Esophagus muscularis mucosa (tissue), 4 donors: ENCODE results near the gene USP13. TPM values are rescaled to one million over a fixed set of nuclear protein-coding genes. Genes with fewer than 3 reads are reported as not detected.

Experiments
- DNase-seq: peaks from one replicate; pipeline ENCODE4 v3.0.0-alpha.2; 2017; ENCODE audit errors: extremely low spot score
- H3K27ac ChIP-seq, 4 donors: fragments of 200-600 bp; sonication (generic); replicated peaks in 1 of 4; 1 replicate in 3 of 4; 2 replicates in 1 of 4; pipeline ENCODE4 v1.5.1; 2016 to 2019; ENCODE audit warnings: mild to moderate bottlenecking in 1 of 4
- H3K27me3 ChIP-seq, 4 donors: fragments of 200-600 bp; sonication (generic); one replicate each; pipeline versions ENCODE4 v1.5.1 to v1.6.0; 2016 to 2019
- H3K36me3 ChIP-seq, 4 donors: fragments of 200-600 bp; sonication (generic); one replicate each; pipeline ENCODE4 v1.5.1; 2016 to 2019
- H3K4me1 ChIP-seq, 4 donors: fragments of 200-600 bp; sonication (generic); one replicate each; pipeline ENCODE4 v1.5.1; 2016 to 2019
- H3K4me3 ChIP-seq, 4 donors: fragments of 200-600 bp; sonication (generic); 1 replicate in 2 of 4; 2 replicates in 2 of 4; pipeline ENCODE4 v1.5.1; 2016 to 2019; ENCODE audit warnings: mild to moderate bottlenecking in 4 of 4, moderate library complexity in 1 of 4
- H3K9me3 ChIP-seq, 4 donors: fragments of 200-600 bp; sonication (generic); 1 replicate in 3 of 4; 2 replicates in 1 of 4; pipeline ENCODE4 v1.5.1; 2016 to 2019
- CTCF ChIP-seq, 3 experiments: fragments of 200-600 bp in 2 of 3; fragments of 450-650 bp in 1 of 3; sonication (generic) in 2 of 3; IDR thresholded peaks; one replicate each; pipeline ENCODE4 v1.5.1; 2017 to 2019; ENCODE audit warnings: antibody characterized with exemption in 3 of 3, mild to moderate bottlenecking in 2 of 3, moderate library complexity in 1 of 3
- EP300 ChIP-seq: sonication (generic); formaldehyde crosslinking; IDR thresholded peaks from one replicate; pipeline ENCODE4 v1.6.1; 2017; ENCODE audit warnings: antibody characterized with exemption
- POLR2A ChIP-seq: fragments of 450-650 bp; IDR thresholded peaks from one replicate; pipeline ENCODE4 v1.6.1; 2017; ENCODE audit warnings: antibody characterized with exemption, moderate library complexity, mild to moderate bottlenecking, low read depth
- POLR2AphosphoS5 ChIP-seq, 2 donors: sonication (generic); formaldehyde crosslinking; IDR thresholded peaks; one replicate each; pipeline ENCODE4 v1.6.1; 2017; ENCODE audit warnings: antibody characterized with exemption in 2 of 2
- WGBS: methylation state at CpG from one replicate; pipeline ENCODE4 v1.1.5; 2018; 5-methylcytosine and 5-hydroxymethylcytosine counted together
- intact Hi-C: fragments of 100-400 bp; cut with DNase I; formaldehyde crosslinking; loops from one replicate; pipeline ENCODE4 v1.15.1; 2023
- total RNA-seq, 4 donors: library from RNA; depleted of rRNA; stranded (reverse); fragments of >200 nt; gene quantifications; one replicate each; pipeline versions ENCODE4 v1.1.0 to v1.2.1, GENCODE V29; 2016

Gene USP13
- total RNA-seq, 4 donors from 2014 or later, result 8.7 to 15.1 (median 11.9) TPM

GRCh38 chr3:179825527-179826246, 172.8 kb downstream of the USP13 start:
- Histone ChIP-seq H3K9me3 (no peaks in the 10 kb centered on the region), H3K27ac (no peak overlapping the region), H3K4me3 (no peak overlapping the region), H3K4me1 (no peaks in the 10 kb centered on the region), H3K36me3 (no peaks in the 10 kb centered on the region), H3K27me3 (no peaks in the 10 kb centered on the region)
- DNase-seq, result no peak
- intact Hi-C loops, result no loop called here
- WGBS, result 73% methylated on average over 6 of the region's 6 CpGs
- TF ChIP-seq CTCF (IDR thresholded peaks at IDR 0.05) (no peak), POLR2AphosphoS5 (IDR thresholded peaks at IDR 0.05) (no peak), POLR2A (no peak), EP300 (no peak)

GRCh38 chr3:179826247-179826637, 173.4 kb downstream of the USP13 start:
- intact Hi-C loops, result no loop called here
- 19% methylated on average over 1 of the region's 1 CpG for WGBS
- no peak for TF ChIP-seq POLR2AphosphoS5 (IDR thresholded peaks at IDR 0.05)
- no peak for TF ChIP-seq EP300
- no peak for TF ChIP-seq CTCF (IDR thresholded peaks at IDR 0.05)
- no peak for TF ChIP-seq POLR2A
- no peak for DNase-seq
- Histone ChIP-seq H3K27ac (no peak overlapping the region), H3K4me3 (no peak overlapping the region), H3K9me3 (no peaks in the 10 kb centered on the region), H3K27me3 (no peaks in the 10 kb centered on the region), H3K4me1 (no peaks in the 10 kb centered on the region), H3K36me3 (no peaks in the 10 kb centered on the region)

GRCh38 chr3:179828738-179829137, 175.9 kb downstream of the USP13 start:
- no peaks in the 10 kb centered on the region for H3K9me3 ChIP-seq
- DNase-seq, result no peak
- no peak overlapping the region for H3K4me3 ChIP-seq
- no peaks in the 10 kb centered on the region for H3K27me3 ChIP-seq
- no peak overlapping the region for H3K27ac ChIP-seq
- no peak for TF ChIP-seq POLR2AphosphoS5 (IDR thresholded peaks at IDR 0.05)
- TF ChIP-seq CTCF (IDR thresholded peaks at IDR 0.05), result no peak
- no peak for TF ChIP-seq EP300
- no peak for TF ChIP-seq POLR2A
- 73% methylated on average over 2 of the region's 2 CpGs for WGBS
- no peaks in the 10 kb centered on the region for H3K4me1 ChIP-seq
- H3K36me3 ChIP-seq, result no peaks in the 10 kb centered on the region
- intact Hi-C loops, result no loop called here

- Histone ChIP-seq H3K4me3 (no peak overlapping the region), H3K36me3 (no peaks in the 10 kb centered on the region), H3K9me3 (no peaks in the 10 kb centered on the region), H3K27me3 (no peaks in the 10 kb centered on the region), H3K4me1 (no peaks in the 10 kb centered on the region), H3K27ac (no peak overlapping the region)
- no peak for TF ChIP-seq POLR2A
- TF ChIP-seq POLR2AphosphoS5 (IDR thresholded peaks at IDR 0.05), result no peak
- TF ChIP-seq EP300, result no peak
- no peak for TF ChIP-seq CTCF (IDR thresholded peaks at IDR 0.05)
- WGBS, result 75% methylated on average over 5 of the region's 5 CpGs
- DNase-seq, result no peak
- intact Hi-C loops, result no loop called here
These were observed 176.6 kb downstream of the USP13 start for GRCh38 chr3:179829401-179829800.
